A673 (cell line): ENCODE data around the gene ADAT2. TPM values are rescaled to one million over a fixed set of nuclear protein-coding genes. Genes with fewer than 3 reads are reported as not detected.

Experiments
- BruUV-seq: library from RNA; stranded (reverse); fragments of 400-500 nt; replicated peaks from 2 replicates; lab custom pipeline; 2021; lab: Mats Ljungman, UMichigan
- CTCF ChIA-PET: fragments of 300-600 bp; sonication (Branson Sonifier 250); formaldehyde crosslinking; loops from one replicate; lab custom pipeline; 2022; ENCODE audit warnings: antibody characterized with exemption; lab: Charles Lee
- POLR2A ChIA-PET: fragments of 300-600 bp; sonication (Branson Sonifier 250); formaldehyde crosslinking; loops from one replicate; lab custom pipeline; 2022; ENCODE audit warnings: antibody characterized with exemption; ENCODE audit not compliant: low non-redundant PET; lab: Charles Lee
- DNase-seq: peaks from one replicate; pipeline ENCODE4 v3.0.0-alpha.2; 2015; ENCODE audit warnings: low spot score
- H3K27ac ChIP-seq: fragments of 200-600 bp; sonication (generic); 2 replicates; pipeline ENCODE4 v1.5.1; 2016; ENCODE audit warnings: mixed run types, low read depth, mild to moderate bottlenecking, mixed read lengths, antibody characterized with exemption, low read length; ENCODE audit not compliant: poor library complexity, severe bottlenecking
- H3K27me3 ChIP-seq: fragments of 200-600 bp; sonication (generic); replicated peaks from 2 replicates; pipeline ENCODE4 v1.6.1; 2017; ENCODE audit warnings: mixed run types, low read depth, mild to moderate bottlenecking, mixed read lengths, antibody characterized with exemption, low read length; ENCODE audit not compliant: insufficient read depth, poor library complexity
- H3K36me3 ChIP-seq: fragments of 200-600 bp; sonication (generic); 2 replicates; pipeline ENCODE4 v1.6.1; 2016; ENCODE audit warnings: mixed run types, mild to moderate bottlenecking, mixed read lengths, antibody characterized with exemption, low read length; ENCODE audit not compliant: insufficient read depth, poor library complexity, severe bottlenecking
- H3K4me1 ChIP-seq: fragments of 200-600 bp; sonication (generic); 2 replicates; pipeline ENCODE4 v1.6.1; 2017; ENCODE audit warnings: mixed run types, mild to moderate bottlenecking, mixed read lengths, antibody characterized with exemption, low read length; ENCODE audit not compliant: insufficient read depth, poor library complexity, severe bottlenecking
- H3K4me3 ChIP-seq: fragments of 200-600 bp; sonication (generic); 2 replicates; pipeline ENCODE4 v1.5.1; 2016; ENCODE audit warnings: low read depth, mixed run types, mild to moderate bottlenecking, mixed read lengths, low read length; ENCODE audit not compliant: poor library complexity, severe bottlenecking
- H3K9me3 ChIP-seq: fragments of 200-600 bp; sonication (generic); 2 replicates; pipeline ENCODE4 v1.6.1; 2016; ENCODE audit warnings: mixed run types, low read depth, mild to moderate bottlenecking, mixed read lengths, antibody characterized with exemption, low read length; ENCODE audit not compliant: poor library complexity, severe bottlenecking
- CTCF ChIP-seq: fragments of 300-800, 200-600 bp; sonication (generic); conservative IDR thresholded peaks from 2 replicates; pipeline ENCODE4 v1.5.1; 2017; ENCODE audit warnings: low read depth, mild to moderate bottlenecking, antibody characterized with exemption, low read length, moderate library complexity, mixed read lengths
- EZH2 ChIP-seq: fragments of 200-600 bp; sonication (generic); IDR thresholded peaks from 2 replicates; pipeline ENCODE4 v1.6.1; 2017; ENCODE audit warnings: borderline replicate concordance, low read depth, mild to moderate bottlenecking, mixed read lengths, antibody characterized with exemption, low read length; ENCODE audit not compliant: poor library complexity, severe bottlenecking
- intact Hi-C: fragments of 100-400 bp; cut with micrococcal nuclease; formaldehyde crosslinking; loops from one replicate; pipeline ENCODE4 v1.10.0; 2022; ENCODE audit not compliant: unreplicated experiment
- total RNA-seq: library from RNA; stranded (reverse); gene quantifications from 2 replicates; pipeline ENCODE4 v1.2.3, GENCODE V29; 2021

The ADAT2 gene
- total RNA-seq, 1 experiment from 2014 or later: 9.9 TPM

GRCh38 chr6:143400258-143401067 lies 50.0 kb downstream of the ADAT2 start:
- no TSS peak for BruUV-seq
- POLR2A ChIA-PET: no interaction called here
- CTCF ChIA-PET: no interaction called here

GRCh38 chr6:143399775-143400174 lies 50.7 kb downstream of the ADAT2 start:
- CTCF ChIA-PET: no interaction called here
- no peak for TF ChIP-seq CTCF
- no peak for TF ChIP-seq EZH2
- no TSS peak for BruUV-seq
- Histone ChIP-seq H3K9me3 (no peaks in the 10 kb centered on the region), H3K4me1 (no peaks in the 10 kb centered on the region), H3K27ac (no peak overlapping the region), H3K36me3 (no peaks in the 10 kb centered on the region), H3K27me3 (no peaks in the 10 kb centered on the region), H3K4me3 (no peak overlapping the region)
- POLR2A ChIA-PET: no interaction called here
- no peak for DNase-seq
- intact Hi-C loops: no loop called here

More at GRCh38 chr6:143400258-143401067, 50.0 kb downstream of the ADAT2 start:
- H3K27me3 ChIP-seq: no peaks in the 10 kb centered on the region
- no peaks in the 10 kb centered on the region for H3K36me3 ChIP-seq
- no peak overlapping the region for H3K27ac ChIP-seq
- DNase-seq: peak; percentile 12
- intact Hi-C loops: no loop called here
- no peaks in the 10 kb centered on the region for H3K9me3 ChIP-seq
- no peak overlapping the region for H3K4me3 ChIP-seq
- H3K4me1 ChIP-seq: no peaks in the 10 kb centered on the region
- TF ChIP-seq EZH2 (no peak), CTCF (no peak)

- intact Hi-C loops: no loop called here
- Histone ChIP-seq H3K27me3 (no peaks in the 10 kb centered on the region), H3K36me3 (no peaks in the 10 kb centered on the region), H3K9me3 (no peaks in the 10 kb centered on the region), H3K27ac (no peak overlapping the region), H3K4me3 (no peak overlapping the region), H3K4me1 (no peaks in the 10 kb centered on the region)
- ChIA-PET POLR2A (no interaction called here), CTCF (no interaction called here)
- no peak for TF ChIP-seq EZH2
- no peak for TF ChIP-seq CTCF
- BruUV-seq: no TSS peak
- no peak for DNase-seq
These were observed 51.3 kb downstream of the ADAT2 start for GRCh38 chr6:143399176-143399575.
